Calu3 (cell line): Measurements from ENCODE around the gene NHP2. TPM values are rescaled to one million over a fixed set of nuclear protein-coding genes. Genes with fewer than 3 reads are reported as not detected.
"Not testable (repeated sequence)": the region's sequence is repeated elsewhere in the genome, so short reads cannot be mapped to it uniquely, and the experiment has no call there.

Experiments
- BruUV-seq: library from RNA; stranded (reverse); fragments of 400-500 nt; replicated peaks from 2 replicates; lab custom pipeline; 2021; lab: Mats Ljungman, UMichigan
- CTCF ChIA-PET: fragments of 300-600 bp; sonication (Branson Sonifier 250); formaldehyde crosslinking; loops from one replicate; lab custom pipeline; 2022; ENCODE audit warnings: antibody characterized with exemption; lab: Charles Lee
- DNase-seq: peaks from one replicate; pipeline ENCODE4 v3.0.0; 2022
- H3K27ac Mint-ChIP-seq: one replicate; pipeline ENCODE4 v1.8.0; 2022; ENCODE audit warnings: mixed read lengths; ENCODE audit not compliant: unreplicated experiment
- H3K27me3 Mint-ChIP-seq: one replicate; pipeline ENCODE4 v1.8.0; 2022; ENCODE audit warnings: mixed read lengths; ENCODE audit not compliant: unreplicated experiment
- H3K36me3 Mint-ChIP-seq: one replicate; pipeline ENCODE4 v1.8.0; 2022; ENCODE audit warnings: mild to moderate bottlenecking, moderate library complexity, mixed read lengths; ENCODE audit not compliant: insufficient read depth, unreplicated experiment
- H3K4me1 Mint-ChIP-seq: one replicate; pipeline ENCODE4 v1.8.0; 2022; ENCODE audit warnings: mild to moderate bottlenecking, low read depth, mixed read lengths; ENCODE audit not compliant: unreplicated experiment
- H3K4me3 Mint-ChIP-seq: one replicate; pipeline ENCODE4 v1.8.0; 2022; ENCODE audit warnings: mild to moderate bottlenecking, low read depth, moderate library complexity, mixed read lengths; ENCODE audit not compliant: unreplicated experiment
- H3K9me3 Mint-ChIP-seq: one replicate; pipeline ENCODE4 v1.8.0; 2022; ENCODE audit warnings: low read depth, mixed read lengths; ENCODE audit not compliant: unreplicated experiment
- CTCF ChIP-seq: fragments of 200-600 bp; IDR thresholded peaks from one replicate; pipeline ENCODE4 v1.8.0; 2022; ENCODE audit warnings: antibody characterized with exemption; ENCODE audit not compliant: unreplicated experiment
- intact Hi-C: fragments of 100-400 bp; cut with micrococcal nuclease; formaldehyde crosslinking; loops from one replicate; pipeline ENCODE4 v1.10.0; 2022; ENCODE audit not compliant: unreplicated experiment
- total RNA-seq: library from RNA; stranded (reverse); gene quantifications from 2 replicates; pipeline ENCODE4 v1.2.3, GENCODE V29; 2022

Gene NHP2
- total RNA-seq, 1 experiment from 2014 or later, result 182 TPM

GRCh38 chr5:178130576-178131445 lies 22.9 kb downstream of the NHP2 start, which contains the start of gene RMND5B:
Gene RMND5B (plus strand): TSS chr5:178131014. CDS start chr5:178138120, 7,106 bp downstream.
- Mint-ChIP-seq H3K4me1 (peaks cover 13% of the 10 kb centered on the region), H3K4me3 (peak within 1 kb of the TSS; percentile 60), H3K27me3 (no peaks in the 10 kb centered on the region), H3K27ac (peak within 1 kb of the TSS; percentile 1), H3K36me3 (peaks cover 31% of the 10 kb centered on the region), H3K9me3 (no peaks in the 10 kb centered on the region)
- peak; percentile 91 for DNase-seq
- intact Hi-C loops, result no loop called here
- TF ChIP-seq CTCF, result no peak
- CTCF ChIA-PET, result interaction anchor here (0.7 to 1.6 kb wide), 4 partner anchors 53 to 832 kb away, joined by 4 to 5 read pairs (median 5); no protein-coding TSS in a partner anchor
- BruUV-seq, result TSS peak; percentile 34

- CTCF ChIA-PET, result interaction anchor here (0.7 to 1.0 kb wide), 3 partner anchors 54 to 832 kb away, joined by 5 read pairs; no protein-coding TSS in a partner anchor
- Mint-ChIP-seq H3K36me3 (peaks cover 27% of the 10 kb centered on the region), H3K4me1 (peaks cover 16% of the 10 kb centered on the region), H3K4me3 (peak overlapping the region; percentile 60)
- H3K27ac Mint-ChIP-seq, DNase-seq, H3K9me3 Mint-ChIP-seq, intact Hi-C loops, H3K27me3 Mint-ChIP-seq, BruUV-seq: not testable (repeated sequence)
These were observed 23.5 kb downstream of the NHP2 start for GRCh38 chr5:178130234-178130575.

- peaks cover 34% of the 10 kb centered on the region for H3K36me3 Mint-ChIP-seq
- no peak for TF ChIP-seq CTCF
- H3K4me3 Mint-ChIP-seq, result no peak overlapping the region
- H3K27me3 Mint-ChIP-seq, result no peaks in the 10 kb centered on the region
- intact Hi-C loops, result no loop called here
- CTCF ChIA-PET, result no interaction called here
- no TSS peak for BruUV-seq
- no peak overlapping the region for H3K27ac Mint-ChIP-seq
- no peaks in the 10 kb centered on the region for H3K9me3 Mint-ChIP-seq
- H3K4me1 Mint-ChIP-seq, result peaks cover 25% of the 10 kb centered on the region
- DNase-seq, result no peak
These were observed 24.4 kb downstream of the NHP2 start for GRCh38 chr5:178129296-178129695.

- H3K27ac Mint-ChIP-seq, H3K4me3 Mint-ChIP-seq: not testable (repeated sequence)
These were observed 26.2 kb downstream of the NHP2 start for GRCh38 chr5:178127300-178128009.

GRCh38 chr5:178126556-178126955 lies 27.1 kb downstream of the NHP2 start:
- no peak for TF ChIP-seq CTCF
- Mint-ChIP-seq H3K4me3 (no peak overlapping the region), H3K36me3 (peaks cover 36% of the 10 kb centered on the region), H3K9me3 (no peaks in the 10 kb centered on the region), H3K27me3 (no peaks in the 10 kb centered on the region), H3K27ac (no peak overlapping the region), H3K4me1 (peaks cover 27% of the 10 kb centered on the region)
- CTCF ChIA-PET, result no interaction called here
- intact Hi-C loops, result no loop called here
- BruUV-seq, result no TSS peak
- DNase-seq, result no peak

More at GRCh38 chr5:178127300-178128009, 26.2 kb downstream of the NHP2 start:
- CTCF ChIA-PET, H3K9me3 Mint-ChIP-seq, H3K27me3 Mint-ChIP-seq, BruUV-seq, intact Hi-C loops, DNase-seq: not testable (repeated sequence)
- Mint-ChIP-seq H3K4me1 (peaks cover 35% of the 10 kb centered on the region), H3K36me3 (peaks cover 36% of the 10 kb centered on the region)
